Fibroblast of the aortic adventitia (primary cell): ENCODE data around the gene RCC2. TPM values are rescaled to one million over a fixed set of nuclear protein-coding genes. Genes with fewer than 3 reads are reported as not detected.
A peak's percentile ranks its signal among the peaks of the same experiment; 100 is the strongest.

Experiments used
- DNase-seq: peaks from one replicate; pipeline ENCODE4 v3.0.0-alpha.2; 2010; ENCODE audit warnings: low read depth
- H3K4me3 ChIP-seq: 2 replicates; pipeline ENCODE4 v1.5.1; 2011; ENCODE audit warnings: low read depth, mild to moderate bottlenecking, control low read depth, low read length, moderate library complexity
- total RNA-seq: library from RNA; depleted of rRNA; stranded (reverse); fragments of >200 nt; gene quantifications from 2 replicates; pipeline ENCODE4 v1.2.3, GENCODE V29; 2012; ENCODE audit warnings: low replicate concordance
- TF ChIP-seq, protein P1 (sequence below): IDR thresholded peaks from 2 replicates; pipeline ENCODE4 v1.5.1; 2011; ENCODE audit warnings: mild to moderate bottlenecking, low read length, control low read depth, inconsistent platforms; ENCODE audit not compliant: insufficient read depth

RCC2 gene
- total RNA-seq, 1 donor, result 46.0 TPM

- TF ChIP-seq, protein P1, sequence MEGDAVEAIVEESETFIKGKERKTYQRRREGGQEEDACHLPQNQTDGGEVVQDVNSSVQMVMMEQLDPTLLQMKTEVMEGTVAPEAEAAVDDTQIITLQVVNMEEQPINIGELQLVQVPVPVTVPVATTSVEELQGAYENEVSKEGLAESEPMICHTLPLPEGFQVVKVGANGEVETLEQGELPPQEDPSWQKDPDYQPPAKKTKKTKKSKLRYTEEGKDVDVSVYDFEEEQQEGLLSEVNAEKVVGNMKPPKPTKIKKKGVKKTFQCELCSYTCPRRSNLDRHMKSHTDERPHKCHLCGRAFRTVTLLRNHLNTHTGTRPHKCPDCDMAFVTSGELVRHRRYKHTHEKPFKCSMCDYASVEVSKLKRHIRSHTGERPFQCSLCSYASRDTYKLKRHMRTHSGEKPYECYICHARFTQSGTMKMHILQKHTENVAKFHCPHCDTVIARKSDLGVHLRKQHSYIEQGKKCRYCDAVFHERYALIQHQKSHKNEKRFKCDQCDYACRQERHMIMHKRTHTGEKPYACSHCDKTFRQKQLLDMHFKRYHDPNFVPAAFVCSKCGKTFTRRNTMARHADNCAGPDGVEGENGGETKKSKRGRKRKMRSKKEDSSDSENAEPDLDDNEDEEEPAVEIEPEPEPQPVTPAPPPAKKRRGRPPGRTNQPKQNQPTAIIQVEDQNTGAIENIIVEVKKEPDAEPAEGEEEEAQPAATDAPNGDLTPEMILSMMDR, result peak; percentile 79
- no peak overlapping the region for H3K4me3 ChIP-seq
- peak; percentile 57 for DNase-seq
Observed at GRCh38 chr1:17405898-17406759, 33.3 kb downstream of the RCC2 start.

DNA sequence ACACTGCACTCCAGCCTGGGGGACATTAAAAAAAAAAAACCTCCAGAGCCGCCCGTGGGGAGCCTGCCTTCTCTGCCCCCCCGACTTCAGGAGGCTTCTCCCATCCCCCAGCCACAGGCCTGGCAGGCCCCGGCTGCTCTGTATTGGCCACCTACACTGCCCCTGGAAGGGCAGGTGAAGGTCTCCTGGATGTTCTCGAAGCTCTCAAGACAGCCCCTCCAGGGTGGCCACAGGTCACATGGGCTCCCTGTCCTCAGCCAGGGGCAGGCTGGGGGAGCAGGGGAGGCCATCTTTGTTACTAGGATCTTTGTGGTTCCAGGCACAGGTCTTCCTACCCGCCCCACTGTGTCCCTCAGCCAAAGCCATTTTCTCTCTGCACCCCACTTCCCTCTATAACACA lies 34.7 kb downstream of the RCC2 start:
- DNase-seq, result no peak
- H3K4me3 ChIP-seq, result no peak overlapping the region
- TF ChIP-seq, protein P1, result no peak

- DNase-seq, result no peak
- no peak overlapping the region for H3K4me3 ChIP-seq
- TF ChIP-seq, protein P1, result no peak
Observed at GRCh38 chr1:17404034-17404684, 35.3 kb downstream of the RCC2 start.

- TF ChIP-seq, protein P1, result no peak
- no peak overlapping the region for H3K4me3 ChIP-seq
- no peak for DNase-seq
Observed at GRCh38 chr1:17403081-17403480, 36.4 kb downstream of the RCC2 start.

- TF ChIP-seq, protein P1, result no peak
- DNase-seq, result no peak
- no peak overlapping the region for H3K4me3 ChIP-seq
Observed at GRCh38 chr1:17401841-17402240, 37.6 kb downstream of the RCC2 start.

DNA sequence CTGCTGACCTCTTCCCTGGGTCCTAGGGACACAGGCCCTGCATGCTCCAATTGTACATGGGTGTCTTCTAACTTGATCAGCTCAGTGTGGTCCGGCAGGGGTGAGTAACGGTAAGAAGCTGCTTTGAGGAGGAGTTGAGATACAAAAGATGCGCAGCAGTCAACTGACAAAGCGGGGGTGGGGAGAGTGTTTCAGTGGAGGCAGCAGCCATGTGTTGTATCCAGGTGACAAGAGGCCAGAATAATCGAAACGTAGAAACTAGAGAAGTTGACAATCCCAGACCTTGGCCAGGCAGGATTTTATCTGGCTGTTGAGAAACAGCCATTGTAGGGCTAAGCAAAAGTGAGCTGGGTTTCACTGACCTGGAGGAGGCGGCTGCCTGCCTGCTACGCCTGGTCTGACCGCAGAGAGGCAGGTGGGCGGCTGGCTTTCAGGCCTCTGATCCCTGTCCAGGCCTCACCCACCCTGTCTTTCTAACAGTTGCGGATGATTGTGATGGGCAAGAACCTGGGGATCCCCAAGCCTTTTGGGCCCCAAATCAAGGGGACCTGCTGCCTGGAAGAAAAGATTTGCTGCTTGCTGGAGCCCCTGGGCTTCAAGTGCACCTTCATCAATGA lies 38.6 kb downstream of the RCC2 start:
- no peak for DNase-seq
- TF ChIP-seq, protein P1, result no peak
- H3K4me3 ChIP-seq, result no peak overlapping the region
